PC-9 (cell line): Measurements from ENCODE around the gene BCAS3.

ENCODE experiments used
- CTCF ChIP-seq: fragments of 200-600 bp; sonication (generic); conservative IDR thresholded peaks from 2 replicates; pipeline ENCODE4 v1.6.1; 2017; ENCODE audit warnings: mixed run types, antibody characterized with exemption, mild to moderate bottlenecking, moderate library complexity
- EZH2 ChIP-seq: fragments of 200-600 bp; sonication (generic); IDR thresholded peaks from 2 replicates; pipeline ENCODE4 v1.8.0; 2017; ENCODE audit warnings: antibody characterized with exemption, low read depth

GRCh38 chr17:60680754-60681153 lies 3.1 kb downstream of the BCAS3 start:
- TF ChIP-seq CTCF: no peak
- no peak for TF ChIP-seq EZH2
